Muscle layer of colon (tissue), 2 donors: ENCODE measurements around the gene AP3D1.

Experiments
- H3K27ac ChIP-seq: one replicate; pipeline ENCODE4 v1.7.0; 2013; ENCODE audit warnings: low read depth, mild to moderate bottlenecking, low read length, moderate library complexity
- H3K27me3 ChIP-seq, 2 donors: one replicate each; pipeline ENCODE4 v1.7.0; 2013; ENCODE audit warnings: low read length in 2 of 2, mild to moderate bottlenecking in 2 of 2; ENCODE audit not compliant: insufficient read depth in 2 of 2, control insufficient read depth in 1 of 2
- H3K36me3 ChIP-seq: one replicate; pipeline ENCODE4 v1.7.0; 2013; ENCODE audit warnings: mild to moderate bottlenecking, low read length; ENCODE audit not compliant: insufficient read depth
- H3K4me1 ChIP-seq: one replicate; pipeline ENCODE4 v1.7.0; 2013; ENCODE audit warnings: mild to moderate bottlenecking, low read length; ENCODE audit not compliant: insufficient read depth
- H3K4me3 ChIP-seq, 2 donors: one replicate each; pipeline ENCODE4 v1.7.0; 2013; ENCODE audit warnings: low read length in 2 of 2, low read depth in 1 of 2, mild to moderate bottlenecking in 1 of 2, moderate library complexity in 1 of 2
- H3K9ac ChIP-seq: one replicate; pipeline ENCODE4 v1.7.0; 2013; ENCODE audit warnings: low read length
- H3K9me3 ChIP-seq: one replicate; pipeline ENCODE4 v1.7.0; 2013; ENCODE audit warnings: mild to moderate bottlenecking, low read length
- donor health status: abdominal sarcoma.
- donor health status: Adenocarcinoma of cecum.

Gene AP3D1

DNA sequence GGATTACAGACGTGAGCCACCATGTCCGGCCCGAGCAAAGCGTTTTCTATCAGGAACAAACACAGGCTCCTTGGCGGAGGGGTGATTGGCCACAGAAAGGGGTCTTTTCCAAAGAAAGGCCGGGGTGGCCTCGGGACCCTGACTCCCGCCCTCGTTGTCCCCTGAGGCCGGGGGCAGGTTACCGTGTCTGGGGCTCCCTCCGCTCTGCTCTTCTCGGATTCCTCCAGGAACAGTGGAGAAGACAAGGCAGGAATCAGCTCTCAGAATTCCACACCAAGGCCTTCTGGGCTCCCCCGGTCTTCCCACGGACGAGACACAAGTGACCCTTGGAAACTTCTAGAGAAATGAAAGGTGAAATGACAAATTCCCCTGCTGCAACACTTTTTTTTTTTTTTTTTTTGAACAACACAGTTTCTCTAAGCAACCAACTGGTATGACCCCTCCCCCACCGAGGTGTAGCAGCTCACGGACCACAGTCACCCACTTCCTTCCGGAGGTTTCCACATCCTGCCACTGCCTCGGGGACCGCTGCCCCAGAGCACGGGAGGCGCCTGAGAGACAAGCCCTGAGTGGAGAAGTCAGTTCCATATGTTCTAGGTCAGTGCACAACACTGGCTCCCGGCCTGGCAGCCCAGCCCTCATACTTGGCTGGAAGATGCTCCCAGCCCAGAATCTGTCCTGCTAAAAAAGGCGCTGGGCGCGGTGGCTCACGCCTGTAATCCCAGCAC, 66.2 kb downstream of the AP3D1 start:
- Histone ChIP-seq H3K4me1 (peaks cover 40% of the 10 kb centered on the region), H3K9ac (no peak overlapping the region), H3K27ac (peak overlapping the region; percentile 51), H3K9me3 (no peaks in the 10 kb centered on the region), H3K27me3 (no peaks in the 10 kb centered on the region), H3K4me3 (no peak overlapping the region), H3K36me3 (peaks cover 22% of the 10 kb centered on the region)

DNA sequence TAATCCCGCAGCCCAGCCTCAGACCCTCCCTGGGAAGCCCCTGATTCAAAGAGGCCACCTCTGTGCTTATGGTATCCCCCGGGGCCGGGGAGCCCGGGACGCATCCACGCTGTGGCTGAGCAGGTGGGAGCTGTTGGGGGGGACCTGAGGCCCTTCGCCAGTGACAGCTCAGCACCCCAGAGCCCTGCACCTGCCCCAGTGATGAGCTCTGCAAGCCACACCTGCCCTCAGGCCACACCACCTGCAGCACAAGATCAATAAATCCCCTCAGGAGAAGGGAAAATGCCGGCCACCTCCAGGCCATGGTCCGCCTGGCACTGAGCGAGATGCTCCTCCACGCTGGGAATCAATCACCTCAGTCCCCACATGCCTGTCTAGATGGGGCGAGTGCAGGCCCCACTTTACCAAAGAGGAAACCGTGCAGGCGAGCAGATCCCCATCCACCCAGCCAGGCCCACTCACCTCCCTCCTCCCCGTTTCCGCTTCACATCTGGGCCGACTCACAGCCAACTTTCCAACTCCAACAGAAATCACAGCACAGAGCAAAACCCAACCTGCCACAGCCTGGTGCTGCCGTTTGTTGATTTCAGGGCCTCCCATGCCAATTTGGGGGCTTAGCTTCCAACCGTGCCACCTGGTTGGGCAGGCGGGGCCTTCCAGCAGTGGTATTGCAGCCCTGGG, 68.1 kb downstream of the AP3D1 start:
- no peaks in the 10 kb centered on the region for H3K9me3 ChIP-seq
- H3K9ac ChIP-seq, result no peak overlapping the region
- peaks cover 30% of the 10 kb centered on the region for H3K36me3 ChIP-seq
- peak overlapping the region; percentile 12 for H3K27ac ChIP-seq
- no peak overlapping the region for H3K4me3 ChIP-seq
- H3K27me3 ChIP-seq, result no peaks in the 10 kb centered on the region
- H3K4me1 ChIP-seq, result peaks cover 29% of the 10 kb centered on the region

DNA sequence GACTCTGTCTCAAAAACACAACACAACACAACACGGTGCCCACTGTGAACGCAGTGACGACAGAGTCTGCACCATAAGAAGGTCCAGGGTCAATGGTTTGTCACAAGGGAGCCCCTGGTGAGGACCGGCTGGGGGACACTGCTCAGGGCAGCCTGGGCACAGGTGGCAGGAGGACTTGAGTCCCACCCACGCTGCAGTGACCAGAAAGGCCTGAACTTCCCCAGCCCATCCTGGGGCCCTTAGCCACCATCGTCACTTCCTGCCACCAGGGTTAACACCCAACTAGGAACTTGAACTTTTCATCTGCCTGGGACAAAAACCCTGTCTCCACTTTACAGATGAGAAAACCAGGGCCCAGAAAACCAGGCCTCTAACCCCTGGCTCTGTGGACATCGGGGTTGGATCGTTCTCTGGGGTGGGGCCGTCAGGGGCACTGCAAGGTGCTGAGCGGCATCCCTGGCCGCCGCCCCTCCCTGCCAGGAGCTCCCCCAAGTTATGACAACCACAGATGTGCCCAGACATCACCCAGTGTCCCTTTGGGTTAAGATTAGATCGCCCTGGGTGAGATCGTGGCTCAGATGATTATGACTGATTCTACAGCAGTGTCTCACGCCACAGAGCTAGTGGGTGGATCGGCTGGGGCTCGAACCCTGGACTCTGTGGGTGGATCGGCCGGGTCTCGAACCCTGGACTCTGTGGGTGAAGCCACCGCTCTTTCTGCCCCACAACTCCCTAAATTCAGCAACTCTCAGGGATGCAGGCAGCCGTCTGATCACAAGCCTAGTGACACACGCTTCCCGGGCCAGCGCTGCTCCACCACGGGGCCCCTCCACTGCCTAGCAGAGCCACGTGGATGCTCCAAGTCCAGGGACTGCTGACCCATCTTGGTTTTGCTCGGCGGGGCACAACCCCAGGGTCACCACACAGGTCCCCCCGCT, 69.2 kb downstream of the AP3D1 start:
- H3K4me1 ChIP-seq, result peaks cover 29% of the 10 kb centered on the region

DNA sequence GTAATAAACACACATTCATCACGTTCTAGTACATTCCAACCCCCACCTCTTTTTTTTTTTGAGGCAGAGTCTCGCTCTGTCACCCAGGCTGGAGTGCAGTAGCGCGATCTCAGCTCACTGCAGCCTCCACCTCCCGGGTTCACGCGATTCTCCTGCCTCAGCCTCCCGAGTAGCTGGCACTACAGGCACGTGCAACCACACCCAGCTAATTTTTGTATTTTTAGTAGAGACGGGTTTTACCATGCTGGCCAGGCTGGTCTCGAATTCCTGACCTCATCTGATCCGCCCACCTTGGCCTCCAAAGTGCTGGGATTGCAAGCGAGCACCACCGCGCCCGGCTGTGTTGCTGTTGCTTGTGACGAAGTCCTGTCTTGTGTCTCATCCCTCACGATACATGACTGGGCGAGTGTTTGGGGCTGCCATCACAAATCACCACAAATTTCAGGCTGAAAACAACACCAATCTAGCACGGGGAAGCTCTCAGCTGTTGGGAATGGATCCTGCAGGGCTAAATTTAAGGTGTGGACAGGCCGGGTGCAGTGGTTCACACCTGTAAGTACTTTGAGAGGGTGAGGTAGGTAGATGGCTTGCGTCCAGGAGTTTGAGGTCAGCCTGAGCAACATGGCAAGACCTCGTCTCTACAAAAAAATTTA, 70.9 kb downstream of the AP3D1 start:
- H3K4me3 ChIP-seq, result no peak overlapping the region
- H3K9me3 ChIP-seq, result no peaks in the 10 kb centered on the region
- peaks cover 57% of the 10 kb centered on the region for H3K36me3 ChIP-seq
- H3K4me1 ChIP-seq, result peaks cover 28% of the 10 kb centered on the region
- H3K27me3 ChIP-seq, result no peaks in the 10 kb centered on the region
- no peak overlapping the region for H3K27ac ChIP-seq
- no peak overlapping the region for H3K9ac ChIP-seq

More for the DNA sequence above, 69.2 kb downstream of the AP3D1 start:
- Histone ChIP-seq H3K27ac (peak overlapping the region; percentile 34), H3K4me3 (no peak overlapping the region), H3K9me3 (no peaks in the 10 kb centered on the region), H3K27me3 (no peaks in the 10 kb centered on the region), H3K36me3 (peaks cover 41% of the 10 kb centered on the region), H3K9ac (no peak overlapping the region)

DNA sequence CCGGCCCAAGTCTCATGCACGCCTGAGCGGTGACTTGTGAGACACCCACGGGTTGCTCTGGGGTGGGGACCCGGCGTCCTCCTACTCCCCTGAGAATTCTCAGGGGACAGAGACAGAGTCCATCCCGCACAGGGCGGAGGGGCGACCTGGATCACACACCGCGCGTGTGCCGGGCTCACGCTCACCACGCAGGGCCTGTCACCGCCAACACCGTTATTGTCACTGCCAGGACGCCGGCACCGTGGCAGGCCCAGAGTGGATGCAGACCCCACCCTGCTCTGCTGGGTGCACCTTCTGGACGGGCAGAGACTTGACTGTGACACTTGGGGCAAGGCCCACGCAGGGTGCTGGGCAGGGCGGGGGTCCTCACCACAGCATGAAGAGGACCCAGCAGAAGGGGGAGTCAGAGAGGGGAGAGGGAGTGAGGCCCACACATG, 71.5 kb downstream of the AP3D1 start:
- H3K36me3 ChIP-seq, result peaks cover 63% of the 10 kb centered on the region
- H3K9ac ChIP-seq, result no peak overlapping the region
- no peak overlapping the region for H3K27ac ChIP-seq
- H3K9me3 ChIP-seq, result no peaks in the 10 kb centered on the region
- H3K4me1 ChIP-seq, result peaks cover 25% of the 10 kb centered on the region
- no peak overlapping the region for H3K4me3 ChIP-seq
- no peaks in the 10 kb centered on the region for H3K27me3 ChIP-seq

DNA sequence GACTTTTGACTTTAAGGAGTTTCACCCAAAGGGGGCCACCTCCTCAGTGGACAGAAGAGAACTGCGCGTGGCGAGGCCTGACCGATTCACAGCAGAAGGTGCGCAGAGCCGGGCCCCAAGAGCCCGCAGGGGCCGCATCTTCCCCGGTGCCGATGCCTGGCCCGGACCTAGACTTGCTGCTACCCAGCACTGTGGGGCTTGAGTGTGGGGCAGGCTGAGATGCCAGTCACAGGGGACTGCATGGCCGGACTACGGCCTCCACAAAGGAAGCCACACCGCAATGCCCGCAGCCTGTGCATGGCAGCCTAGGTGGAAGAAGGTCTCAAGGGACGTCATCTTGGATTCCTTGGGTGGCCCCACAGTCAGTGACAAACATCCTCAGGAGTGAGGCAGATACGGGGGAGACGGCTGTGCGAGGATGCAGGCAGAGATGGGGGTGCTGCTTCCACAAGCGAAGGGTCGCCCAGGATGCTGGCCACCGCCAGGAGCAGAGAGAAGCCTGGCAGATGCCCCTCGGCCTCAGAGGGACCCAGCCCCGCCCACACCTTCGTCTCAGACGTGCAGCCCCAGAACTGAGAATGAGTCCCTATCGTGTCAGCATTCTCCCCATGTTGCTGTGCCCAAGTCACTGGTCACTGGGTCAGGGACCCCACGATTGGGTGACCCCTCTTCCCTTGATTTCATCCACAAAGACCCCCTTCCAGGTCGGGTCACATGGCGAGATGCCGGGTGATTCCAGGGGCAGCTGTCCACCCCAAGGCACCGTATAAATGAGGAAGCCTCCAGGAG, 72.1 kb downstream of the AP3D1 start:
- H3K9ac ChIP-seq, result no peak overlapping the region
- H3K4me3 ChIP-seq, result no peak overlapping the region
- peaks cover 25% of the 10 kb centered on the region for H3K4me1 ChIP-seq
- H3K27ac ChIP-seq, result no peak overlapping the region
- H3K9me3 ChIP-seq, result no peaks in the 10 kb centered on the region
- no peaks in the 10 kb centered on the region for H3K27me3 ChIP-seq
- H3K36me3 ChIP-seq, result peaks cover 64% of the 10 kb centered on the region

DNA sequence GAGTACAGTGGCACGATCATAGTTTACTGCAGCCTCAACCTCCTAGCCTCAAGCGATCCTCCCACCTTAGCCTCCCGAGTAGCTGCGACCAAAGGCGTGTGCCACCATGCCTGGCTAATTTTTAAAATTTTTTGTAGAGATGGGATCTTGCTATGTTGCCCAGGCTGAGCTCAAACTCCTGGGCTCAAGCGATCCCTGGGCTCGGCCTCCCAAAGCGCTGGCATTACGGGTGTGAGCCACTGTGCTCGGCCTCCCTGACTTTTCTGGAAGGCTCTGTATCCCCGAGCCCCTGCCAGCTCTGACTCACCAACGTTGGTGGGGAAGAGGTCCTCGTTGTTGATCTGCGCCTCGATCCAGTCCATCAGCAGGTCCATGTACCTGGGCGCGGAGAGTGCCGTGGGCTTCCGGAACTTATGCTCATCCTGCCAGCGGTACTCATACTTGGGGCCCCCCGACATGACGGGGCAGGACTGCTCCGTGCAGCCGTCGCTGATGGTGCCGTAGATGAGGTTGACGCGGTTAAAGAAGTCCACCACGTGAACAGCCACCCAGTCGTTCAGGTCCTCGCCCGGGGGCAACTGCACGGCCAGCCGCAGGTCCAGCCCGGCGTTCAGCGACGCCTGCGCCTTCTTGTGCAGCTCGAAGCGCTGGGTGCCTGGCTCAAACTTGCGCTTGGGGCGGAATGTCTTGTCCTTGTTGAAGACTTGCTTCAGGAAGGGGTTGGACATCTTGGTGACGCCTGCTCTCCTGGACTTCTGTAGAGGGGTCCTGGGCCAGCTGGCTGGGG, 73.3 kb downstream of the AP3D1 start:
- H3K4me1 ChIP-seq, result peaks cover 17% of the 10 kb centered on the region
- H3K9ac ChIP-seq, result no peak overlapping the region
- H3K27me3 ChIP-seq, result no peaks in the 10 kb centered on the region
- H3K4me3 ChIP-seq, result no peak overlapping the region
- H3K9me3 ChIP-seq, result no peaks in the 10 kb centered on the region
- peaks cover 70% of the 10 kb centered on the region for H3K36me3 ChIP-seq
- no peak overlapping the region for H3K27ac ChIP-seq

DNA sequence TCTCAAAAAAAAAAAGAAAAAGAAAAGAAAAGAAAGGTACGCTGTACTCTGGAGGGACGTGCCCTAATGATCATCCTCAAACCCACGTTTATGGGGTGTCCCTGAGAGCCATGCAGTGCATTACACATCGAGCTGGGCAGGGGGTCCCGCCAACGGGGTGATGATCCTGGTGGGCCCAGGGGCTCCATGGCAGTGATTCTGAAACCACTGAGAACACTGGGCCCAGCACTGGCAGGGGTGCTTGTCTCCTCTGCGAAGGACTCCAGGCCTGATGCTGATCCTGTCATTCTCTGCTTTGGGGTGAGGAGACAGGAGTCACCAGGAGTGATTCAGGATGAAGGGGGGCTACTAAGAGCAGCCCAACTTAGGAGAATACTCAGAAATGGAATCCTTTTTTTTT, 74.0 kb downstream of the AP3D1 start:
- H3K9ac ChIP-seq, result no peak overlapping the region
- H3K27ac ChIP-seq, result no peak overlapping the region
- no peak overlapping the region for H3K4me3 ChIP-seq
- H3K4me1 ChIP-seq, result peaks cover 17% of the 10 kb centered on the region
- H3K9me3 ChIP-seq, result no peaks in the 10 kb centered on the region
- peaks cover 74% of the 10 kb centered on the region for H3K36me3 ChIP-seq
- no peaks in the 10 kb centered on the region for H3K27me3 ChIP-seq

DNA sequence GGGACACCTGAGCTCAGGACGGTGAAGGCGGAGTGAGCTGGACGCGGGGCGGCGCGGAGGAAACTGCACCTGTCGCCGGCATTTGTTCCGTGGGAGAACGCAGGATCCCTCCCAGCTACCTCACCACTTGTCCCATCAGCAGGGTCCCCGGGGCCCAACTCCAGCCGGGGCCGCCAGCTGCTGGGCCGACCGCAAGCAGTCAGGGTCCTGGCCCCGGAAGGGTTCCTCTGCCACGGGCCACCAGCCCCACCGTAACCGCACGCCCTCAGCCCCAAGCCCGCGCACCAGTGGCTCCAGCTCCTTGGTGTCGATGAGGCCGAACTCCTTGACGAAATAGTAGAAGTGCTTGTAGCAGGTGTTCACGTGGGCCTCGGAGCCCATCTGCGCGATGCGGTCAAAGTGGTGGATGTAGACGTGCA, 74.8 kb downstream of the AP3D1 start:
- Histone ChIP-seq H3K36me3 (peaks cover 70% of the 10 kb centered on the region), H3K27me3 (no peaks in the 10 kb centered on the region), H3K9me3 (no peaks in the 10 kb centered on the region), H3K9ac (no peak overlapping the region), H3K4me3 (no peak overlapping the region), H3K4me1 (peaks cover 12% of the 10 kb centered on the region), H3K27ac (no peak overlapping the region)
